ENCODE data around the gene TNFRSF19.

The TNFRSF19 gene

DNA sequence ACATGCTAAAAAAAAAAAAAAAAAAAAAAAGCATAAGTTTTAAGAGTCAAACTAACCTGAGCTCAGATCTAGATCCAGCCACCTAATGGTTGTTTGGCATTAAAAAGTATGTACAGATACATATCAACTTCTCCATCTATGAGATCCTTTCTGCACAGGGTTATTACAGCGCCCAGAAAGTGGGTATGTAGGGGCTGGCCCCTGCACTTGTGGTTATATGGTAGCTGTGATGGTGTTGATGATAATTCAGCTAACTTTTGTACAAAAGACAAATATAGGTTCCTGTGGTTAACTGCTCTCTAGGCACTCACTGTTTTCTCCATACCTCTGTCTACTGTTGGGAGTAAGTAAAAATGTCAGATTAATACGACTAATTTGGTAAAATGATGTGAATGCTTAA is 81.7 kb downstream of the TNFRSF19 start:
- Histone ChIP-seq H3K9ac (ENCODE audit: low read depth, low read length) (no peak overlapping the region), H3K4me3 (ENCODE audit: low read depth, low read length) (no peak overlapping the region), H3K4me1 (ENCODE audit: control insufficient read depth, insufficient read depth, low read length) (no peaks in the 10 kb centered on the region), H3K36me3 (ENCODE audit: control insufficient read depth, insufficient read depth, low read length) (no peaks in the 10 kb centered on the region), H3K27me3 (ENCODE audit: control insufficient read depth, insufficient read depth, low read length) (no peaks in the 10 kb centered on the region), H3K9me3 (ENCODE audit: control insufficient read depth, insufficient read depth, low read length) (no peaks in the 10 kb centered on the region)

DNA sequence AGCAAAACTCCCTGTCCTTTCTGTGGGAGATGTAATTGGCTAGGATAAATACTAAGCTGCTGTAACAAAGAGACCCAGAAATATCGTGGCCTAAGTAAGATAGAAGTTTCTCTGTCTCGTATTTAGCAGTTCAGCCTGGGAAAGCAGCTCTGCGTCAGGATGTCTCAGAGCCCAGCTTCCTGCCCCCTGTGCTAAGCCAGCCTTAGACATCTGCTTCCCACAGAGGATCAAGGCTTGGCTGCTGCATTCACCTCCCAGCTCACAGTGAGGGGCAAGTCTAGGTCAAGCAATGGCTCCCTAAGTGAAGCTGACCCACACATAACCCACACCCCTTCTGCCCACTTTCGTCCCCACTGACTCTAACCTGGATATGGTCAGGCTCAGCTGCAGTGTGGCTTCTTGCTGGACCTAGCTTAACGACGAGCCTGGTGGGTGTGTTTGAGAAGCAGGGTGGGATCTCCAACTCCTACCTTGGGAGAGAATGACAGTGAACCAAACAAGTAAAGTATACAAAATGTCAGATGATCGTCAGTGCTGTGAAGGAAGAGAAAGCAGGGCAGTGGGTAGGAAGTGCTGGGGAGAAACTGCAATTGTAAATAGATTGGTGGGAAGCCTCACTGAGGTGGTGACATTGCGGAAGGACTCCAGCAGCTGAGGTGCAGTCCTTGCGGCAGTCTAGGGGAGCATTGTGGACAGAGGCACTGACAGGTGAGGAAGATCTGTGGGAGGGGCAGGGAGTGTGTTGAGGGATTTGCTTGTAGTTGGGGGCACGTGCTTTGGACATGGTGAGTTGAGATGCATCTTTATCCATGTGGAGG is 82.9 kb downstream of the TNFRSF19 start:
- H3K36me3 ChIP-seq (ENCODE audit: control insufficient read depth, insufficient read depth, low read length), result no peaks in the 10 kb centered on the region
- H3K4me3 ChIP-seq (ENCODE audit: low read depth, low read length), result no peak overlapping the region
- H3K4me1 ChIP-seq (ENCODE audit: control insufficient read depth, insufficient read depth, low read length), result no peaks in the 10 kb centered on the region
- H3K9me3 ChIP-seq (ENCODE audit: control insufficient read depth, insufficient read depth, low read length), result no peaks in the 10 kb centered on the region
- no peaks in the 10 kb centered on the region for H3K27me3 ChIP-seq (ENCODE audit: control insufficient read depth, insufficient read depth, low read length)
- no peak overlapping the region for H3K9ac ChIP-seq (ENCODE audit: low read depth, low read length)

- no peaks in the 10 kb centered on the region for H3K27me3 ChIP-seq (ENCODE audit: control insufficient read depth, insufficient read depth, low read length)
- no peaks in the 10 kb centered on the region for H3K9me3 ChIP-seq (ENCODE audit: control insufficient read depth, insufficient read depth, low read length)
- no peak overlapping the region for H3K4me3 ChIP-seq (ENCODE audit: low read depth, low read length)
These were observed 84.2 kb downstream of the TNFRSF19 start for GRCh38 chr13:23654111-23655110.

DNA sequence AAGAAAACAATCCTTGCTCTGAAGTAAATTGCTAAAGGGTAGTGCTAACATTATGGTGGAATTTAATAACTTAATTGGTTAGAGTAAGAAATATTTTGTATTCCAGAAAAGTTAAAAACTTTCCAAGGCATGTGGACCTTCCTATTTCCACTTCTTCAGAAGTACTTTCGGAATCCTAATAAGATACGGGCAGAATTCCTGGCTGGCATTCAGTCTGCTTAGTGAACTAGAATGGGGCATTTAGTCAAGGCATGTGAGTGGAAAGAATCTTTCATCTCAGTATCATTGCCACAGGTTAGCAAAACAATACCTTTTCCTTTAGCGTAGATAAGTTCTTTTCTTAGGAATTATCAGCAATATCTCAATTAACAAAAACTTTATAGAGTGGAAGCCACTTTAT is 85.1 kb downstream of the TNFRSF19 start:
- H3K9ac ChIP-seq (ENCODE audit: low read depth, low read length), result no peak overlapping the region
- no peaks in the 10 kb centered on the region for H3K36me3 ChIP-seq (ENCODE audit: control insufficient read depth, insufficient read depth, low read length)
- no peaks in the 10 kb centered on the region for H3K27me3 ChIP-seq (ENCODE audit: control insufficient read depth, insufficient read depth, low read length)

More at GRCh38 chr13:23654111-23655110, 84.2 kb downstream of the TNFRSF19 start:
- Histone ChIP-seq H3K4me1 (ENCODE audit: control insufficient read depth, insufficient read depth, low read length) (no peaks in the 10 kb centered on the region), H3K36me3 (ENCODE audit: control insufficient read depth, insufficient read depth, low read length) (no peaks in the 10 kb centered on the region), H3K9ac (ENCODE audit: low read depth, low read length) (no peak overlapping the region)

GRCh38 chr13:23656637-23657371 is 86.6 kb downstream of the TNFRSF19 start:
- Histone ChIP-seq H3K4me1 (ENCODE audit: control insufficient read depth, insufficient read depth, low read length) (no peaks in the 10 kb centered on the region), H3K9me3 (ENCODE audit: control insufficient read depth, insufficient read depth, low read length) (no peaks in the 10 kb centered on the region), H3K4me3 (ENCODE audit: low read depth, low read length) (no peak overlapping the region), H3K9ac (ENCODE audit: low read depth, low read length) (no peak overlapping the region), H3K27me3 (ENCODE audit: control insufficient read depth, insufficient read depth, low read length) (no peaks in the 10 kb centered on the region), H3K36me3 (ENCODE audit: control insufficient read depth, insufficient read depth, low read length) (no peaks in the 10 kb centered on the region)

More for the DNA sequence above, 85.1 kb downstream of the TNFRSF19 start:
- H3K9me3 ChIP-seq (ENCODE audit: control insufficient read depth, insufficient read depth, low read length), result no peaks in the 10 kb centered on the region
- H3K4me3 ChIP-seq (ENCODE audit: low read depth, low read length), result no peak overlapping the region
- no peaks in the 10 kb centered on the region for H3K4me1 ChIP-seq (ENCODE audit: control insufficient read depth, insufficient read depth, low read length)

DNA sequence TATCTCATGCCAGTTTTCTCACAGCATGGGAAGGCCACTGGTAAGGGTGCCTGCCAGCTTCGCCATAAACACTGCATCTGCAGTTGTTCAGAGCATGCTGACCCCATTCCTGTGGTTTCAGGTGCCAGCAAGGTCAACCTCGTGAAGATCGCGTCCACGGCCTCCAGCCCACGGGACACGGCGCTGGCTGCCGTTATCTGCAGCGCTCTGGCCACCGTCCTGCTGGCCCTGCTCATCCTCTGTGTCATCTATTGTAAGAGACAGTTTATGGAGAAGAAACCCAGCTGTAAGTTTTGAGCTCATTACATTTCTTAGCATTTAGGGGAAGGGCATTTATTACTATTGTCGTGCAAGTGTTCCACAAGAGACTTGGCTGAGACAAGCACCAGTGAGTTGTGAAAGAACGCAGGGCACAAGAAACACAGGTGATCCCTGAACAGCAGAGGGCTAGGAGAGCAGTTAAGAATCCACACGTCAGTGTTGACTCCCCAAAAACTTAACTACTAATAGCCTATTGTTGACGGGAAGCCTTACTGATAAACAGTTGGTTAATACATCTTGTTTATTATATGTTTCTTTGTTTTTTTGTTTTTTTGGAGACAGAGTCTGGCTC is 88.8 kb downstream of the TNFRSF19 start:
- no peaks in the 10 kb centered on the region for H3K36me3 ChIP-seq (ENCODE audit: control insufficient read depth, insufficient read depth, low read length)
- H3K9ac ChIP-seq (ENCODE audit: low read depth, low read length), result no peak overlapping the region
- no peaks in the 10 kb centered on the region for H3K27me3 ChIP-seq (ENCODE audit: control insufficient read depth, insufficient read depth, low read length)
- no peaks in the 10 kb centered on the region for H3K9me3 ChIP-seq (ENCODE audit: control insufficient read depth, insufficient read depth, low read length)
- no peaks in the 10 kb centered on the region for H3K4me1 ChIP-seq (ENCODE audit: control insufficient read depth, insufficient read depth, low read length)
- H3K4me3 ChIP-seq (ENCODE audit: low read depth, low read length), result no peak overlapping the region

- H3K9ac ChIP-seq (ENCODE audit: low read depth, low read length), result no peak overlapping the region
- no peaks in the 10 kb centered on the region for H3K4me1 ChIP-seq (ENCODE audit: control insufficient read depth, insufficient read depth, low read length)
- no peaks in the 10 kb centered on the region for H3K9me3 ChIP-seq (ENCODE audit: control insufficient read depth, insufficient read depth, low read length)
- no peaks in the 10 kb centered on the region for H3K27me3 ChIP-seq (ENCODE audit: control insufficient read depth, insufficient read depth, low read length)
- no peak overlapping the region for H3K4me3 ChIP-seq (ENCODE audit: low read depth, low read length)
- H3K36me3 ChIP-seq (ENCODE audit: control insufficient read depth, insufficient read depth, low read length), result no peaks in the 10 kb centered on the region
These were observed 90.0 kb downstream of the TNFRSF19 start for GRCh38 chr13:23660249-23660648.

GRCh38 chr13:23666582-23666981 is 96.4 kb downstream of the TNFRSF19 start:
- no peaks in the 10 kb centered on the region for H3K4me1 ChIP-seq (ENCODE audit: control insufficient read depth, insufficient read depth, low read length)
- H3K9ac ChIP-seq (ENCODE audit: low read depth, low read length), result no peak overlapping the region
- H3K36me3 ChIP-seq (ENCODE audit: control insufficient read depth, insufficient read depth, low read length), result no peaks in the 10 kb centered on the region
- H3K27me3 ChIP-seq (ENCODE audit: control insufficient read depth, insufficient read depth, low read length), result no peaks in the 10 kb centered on the region
- H3K9me3 ChIP-seq (ENCODE audit: control insufficient read depth, insufficient read depth, low read length), result no peaks in the 10 kb centered on the region
- H3K4me3 ChIP-seq (ENCODE audit: low read depth, low read length), result no peak overlapping the region

DNA sequence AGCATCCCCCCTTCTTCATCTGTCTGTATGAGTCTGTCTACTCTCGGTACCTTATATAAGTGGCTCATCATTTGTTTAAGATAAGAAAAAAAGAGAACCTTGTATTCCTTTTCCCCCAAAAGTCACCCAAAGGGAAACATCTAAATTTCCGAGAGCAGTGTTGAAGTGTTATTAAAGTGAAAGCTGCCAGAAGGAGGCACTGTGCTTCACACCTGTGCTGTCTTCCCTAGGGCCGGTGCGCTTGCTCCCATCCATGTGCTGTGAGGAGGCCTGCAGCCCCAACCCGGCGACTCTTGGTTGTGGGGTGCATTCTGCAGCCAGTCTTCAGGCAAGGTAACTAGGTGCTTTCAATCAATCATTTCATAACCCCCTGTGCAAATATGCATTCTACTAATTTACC is 97.5 kb downstream of the TNFRSF19 start:
- Histone ChIP-seq H3K27me3 (ENCODE audit: control insufficient read depth, insufficient read depth, low read length) (no peaks in the 10 kb centered on the region), H3K9ac (ENCODE audit: low read depth, low read length) (no peak overlapping the region), H3K4me3 (ENCODE audit: low read depth, low read length) (no peak overlapping the region), H3K4me1 (ENCODE audit: control insufficient read depth, insufficient read depth, low read length) (no peaks in the 10 kb centered on the region), H3K36me3 (ENCODE audit: control insufficient read depth, insufficient read depth, low read length) (no peaks in the 10 kb centered on the region), H3K9me3 (ENCODE audit: control insufficient read depth, insufficient read depth, low read length) (no peaks in the 10 kb centered on the region)

GRCh38 chr13:23668562-23668961 is 98.3 kb downstream of the TNFRSF19 start:
- H3K9ac ChIP-seq (ENCODE audit: low read depth, low read length), result no peak overlapping the region
- H3K9me3 ChIP-seq (ENCODE audit: control insufficient read depth, insufficient read depth, low read length), result no peaks in the 10 kb centered on the region
- no peak overlapping the region for H3K4me3 ChIP-seq (ENCODE audit: low read depth, low read length)
- no peaks in the 10 kb centered on the region for H3K4me1 ChIP-seq (ENCODE audit: control insufficient read depth, insufficient read depth, low read length)
- no peaks in the 10 kb centered on the region for H3K27me3 ChIP-seq (ENCODE audit: control insufficient read depth, insufficient read depth, low read length)
- no peaks in the 10 kb centered on the region for H3K36me3 ChIP-seq (ENCODE audit: control insufficient read depth, insufficient read depth, low read length)

DNA sequence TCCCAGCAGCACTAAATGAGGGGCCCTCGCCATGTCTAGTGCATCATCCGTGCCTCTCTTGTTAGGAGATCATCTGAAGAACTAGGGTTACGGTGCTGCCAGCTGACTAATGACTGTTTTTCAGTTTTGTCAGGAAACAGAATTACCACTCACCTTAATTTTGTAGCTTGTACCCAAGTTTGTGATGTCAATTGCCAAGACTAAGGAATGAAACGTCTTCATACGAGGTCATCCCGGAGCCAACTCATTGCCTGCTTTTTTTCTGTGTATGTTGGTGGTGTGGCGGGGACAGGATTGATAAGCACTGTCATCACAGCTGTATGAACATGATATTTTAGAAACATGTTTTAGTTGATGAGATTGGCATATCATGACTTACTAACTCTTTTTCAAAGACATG is 100.6 kb downstream of the TNFRSF19 start:
- no peaks in the 10 kb centered on the region for H3K27me3 ChIP-seq (ENCODE audit: control insufficient read depth, insufficient read depth, low read length)
- H3K9me3 ChIP-seq (ENCODE audit: control insufficient read depth, insufficient read depth, low read length), result no peaks in the 10 kb centered on the region
- no peak overlapping the region for H3K4me3 ChIP-seq (ENCODE audit: low read depth, low read length)
- no peaks in the 10 kb centered on the region for H3K4me1 ChIP-seq (ENCODE audit: control insufficient read depth, insufficient read depth, low read length)
- H3K9ac ChIP-seq (ENCODE audit: low read depth, low read length), result no peak overlapping the region
- H3K36me3 ChIP-seq (ENCODE audit: control insufficient read depth, insufficient read depth, low read length), result no peaks in the 10 kb centered on the region

Measured in iPS-15b (cell line).